GM12878 (cell line): Measurements from ENCODE around the gene EMC6. TPM values are rescaled to one million over a fixed set of nuclear protein-coding genes. Genes with fewer than 3 reads are reported as not detected.

ENCODE experiments used
- CBX5 ChIP-seq: sonication (generic); IDR thresholded peaks from 2 replicates; pipeline ENCODE4 v1.6.1; 2016; ENCODE audit warnings: low read depth, moderate library complexity, mild to moderate bottlenecking, inconsistent platforms
- CREM ChIP-seq: IDR thresholded peaks from 2 replicates; pipeline ENCODE4 v1.6.1; 2014; ENCODE audit warnings: antibody characterized with exemption, low read depth
- EP300 ChIP-seq, 2 experiments: fragments of 150-350 bp in 1 of 2; IDR thresholded peaks; 2 replicates each; pipeline ENCODE4 v1.6.1; 2011 to 2012; ENCODE audit warnings: low read depth in 2 of 2, low read length in 2 of 2, borderline replicate concordance in 1 of 2, improper control_type of control experiment in 1 of 2, inconsistent platforms in 1 of 2; ENCODE audit not compliant: control insufficient read depth in 1 of 2
- FOS ChIP-seq: IDR thresholded peaks from 3 replicates; pipeline ENCODE4 v1.6.1; 2011; ENCODE audit warnings: borderline replicate concordance; ENCODE audit not compliant: insufficient read length; ENCODE audit errors: extremely low read depth
- HDAC2 ChIP-seq: fragments of 200-600 bp; sonication (generic); IDR thresholded peaks from 2 replicates; pipeline ENCODE4 v1.6.1; 2017
- HDGF ChIP-seq: fragments of 450-650 bp; IDR thresholded peaks from 2 replicates; pipeline ENCODE4 v1.6.1; 2016; ENCODE audit warnings: antibody characterized with exemption
- HSF1 ChIP-seq: fragments of 150-350 bp; IDR thresholded peaks from 2 replicates; pipeline ENCODE4 v1.6.1; 2014; ENCODE audit warnings: mild to moderate bottlenecking, low read depth, low read length
- IKZF2 ChIP-seq, 2 experiments: fragments of 450-650 bp; IDR thresholded peaks; 2 replicates each; pipeline ENCODE4 v1.6.1; 2017; ENCODE audit warnings: mild to moderate bottlenecking in 2 of 2, moderate library complexity in 2 of 2
- NFYB ChIP-seq: IDR thresholded peaks from 2 replicates; pipeline ENCODE4 v1.6.1; 2011; ENCODE audit warnings: low read depth, mild to moderate bottlenecking, low read length, improper control_type of control experiment, moderate library complexity; ENCODE audit not compliant: insufficient read depth
- PBX3 ChIP-seq: IDR thresholded peaks from 2 replicates; pipeline ENCODE4 v1.6.1; 2011; ENCODE audit warnings: mild to moderate bottlenecking, low read depth, low read length, moderate library complexity; ENCODE audit not compliant: insufficient replicate concordance
- PKNOX1 ChIP-seq: fragments of 450-650 bp; IDR thresholded peaks from 2 replicates; pipeline ENCODE4 v1.6.1; 2016; ENCODE audit warnings: mild to moderate bottlenecking
- POLR2AphosphoS5 ChIP-seq: IDR thresholded peaks from 2 replicates; pipeline ENCODE4 v1.6.1; 2011; ENCODE audit warnings: mild to moderate bottlenecking, low read length, inconsistent platforms
- PRDM15 ChIP-seq: fragments of 450-650 bp; formaldehyde crosslinking; IDR thresholded peaks from 2 replicates; pipeline ENCODE4 v1.4.0; 2020; ENCODE audit warnings: mild to moderate bottlenecking, moderate library complexity
- RAD21 ChIP-seq: IDR thresholded peaks from 2 replicates; pipeline ENCODE4 v1.6.1; 2011; ENCODE audit warnings: mild to moderate bottlenecking, low read depth, low read length, moderate library complexity; ENCODE audit not compliant: insufficient read depth
- RAD51 ChIP-seq: fragments of 450-650 bp; IDR thresholded peaks from 2 replicates; pipeline ENCODE4 v1.6.1; 2016; ENCODE audit warnings: moderate library complexity, mild to moderate bottlenecking, inconsistent platforms
- RB1 ChIP-seq: fragments of 450-650 bp; formaldehyde crosslinking; IDR thresholded peaks from 2 replicates; pipeline ENCODE4 v1.6.1; 2017; ENCODE audit warnings: mild to moderate bottlenecking, borderline replicate concordance
- SMARCA5 ChIP-seq: fragments of 450-650 bp; IDR thresholded peaks from 2 replicates; pipeline ENCODE4 v1.6.1; 2017; ENCODE audit warnings: mild to moderate bottlenecking
- SPI1 ChIP-seq: IDR thresholded peaks from 2 replicates; pipeline ENCODE4 v1.6.1; 2011; ENCODE audit warnings: low read depth, mild to moderate bottlenecking, low read length, moderate library complexity, borderline replicate concordance; ENCODE audit not compliant: insufficient read depth
- ZBTB40 ChIP-seq: fragments of 450-650 bp; IDR thresholded peaks from 2 replicates; pipeline ENCODE4 v1.6.1; 2016; ENCODE audit warnings: mild to moderate bottlenecking, moderate library complexity, borderline replicate concordance
- polyA plus RNA-seq, 11 experiments: library from polyadenylated mRNA; depleted of rRNA in 4 of 11; unstranded in 6 of 11; stranded (reverse) in 5 of 11; fragments of >200 nt; fragmentation: Nextera tagmentation in 4 of 11; fragmentation: Illumina TruSeq in 1 of 11; extraction: Ambion mirVana in 4 of 11; extraction: Trizol in 1 of 11; gene quantifications; 1 replicate in 1 of 11; 2 replicates in 10 of 11; pipeline versions ENCODE4 v1.2.1 to v1.2.3, GENCODE V29; 2011 to 2016; ENCODE audit warnings: inconsistent platforms in 2 of 11, missing spikeins in 2 of 11, low read depth in 1 of 11
- total RNA-seq, 4 experiments: library from RNA; depleted of rRNA in 3 of 4; stranded (reverse); fragments of >200 nt in 3 of 4; fragmentation: Illumina TruSeq in 1 of 4; extraction: Trizol in 1 of 4; gene quantifications; 2 replicates each; pipeline versions ENCODE4 v1.2.1 to v1.2.3, GENCODE V29; 2013 to 2021

Gene EMC6
- total and polyA plus RNA-seq, 10 of the 15 experiments (the other 5 are each of a cell fraction or from before 2014, with no cell fraction given) = 5.1 to 172 (median 35.9) TPM

- TF ChIP-seq PRDM15 (CRISPR knock-in tag) (no peak), SPI1 (peak; percentile 94), POLR2AphosphoS5 (no peak), EP300 (IDR thresholded peaks at IDR 0.05; ENCODE audit: borderline replicate concordance in 1 of 2, control insufficient read depth in 1 of 2, low read depth in 2 of 2, low read length in 2 of 2) (peak; percentile 70 to 94; a peak in 3 of 4 replicates), NFYB (no peak), ZBTB40 (no peak; the same call in 1 of the 2 replicates), HDAC2 (no peak), SMARCA5 (no peak; the same call in 1 of the 2 replicates), FOS (no peak), RAD21 (no peak), HSF1 (no peak), RAD51 (peak; percentile 78), CBX5 (no peak), PBX3 (no peak), IKZF2 (IDR thresholded peaks at IDR 0.05) (peak; percentile 99), HDGF (no peak), CREM (peak; percentile 73), PKNOX1 (peak; percentile 31; the same call in 1 of the 2 replicates), RB1 (no peak)
These were observed 42.4 kb downstream of the EMC6 start (continued) for GRCh38 chr17:3710951-3711383.
